Suprapubic skin (tissue), 3 donors: ENCODE results near the gene LRRIQ1.

Experiments
- EP300 ChIP-seq: sonication (generic); formaldehyde crosslinking; IDR thresholded peaks from one replicate; pipeline ENCODE4 v1.6.1; 2017; ENCODE audit warnings: antibody characterized with exemption
- TF ChIP-seq, protein P1 (sequence below), 2 donors: fragments of 200-600 bp in 1 of 2; fragments of 450-650 bp in 1 of 2; sonication (generic) in 1 of 2; IDR thresholded peaks; one replicate each; pipeline ENCODE4 v1.5.1; 2016 to 2019; ENCODE audit warnings: antibody characterized with exemption in 2 of 2, mild to moderate bottlenecking in 1 of 2, moderate library complexity in 1 of 2

DNA sequence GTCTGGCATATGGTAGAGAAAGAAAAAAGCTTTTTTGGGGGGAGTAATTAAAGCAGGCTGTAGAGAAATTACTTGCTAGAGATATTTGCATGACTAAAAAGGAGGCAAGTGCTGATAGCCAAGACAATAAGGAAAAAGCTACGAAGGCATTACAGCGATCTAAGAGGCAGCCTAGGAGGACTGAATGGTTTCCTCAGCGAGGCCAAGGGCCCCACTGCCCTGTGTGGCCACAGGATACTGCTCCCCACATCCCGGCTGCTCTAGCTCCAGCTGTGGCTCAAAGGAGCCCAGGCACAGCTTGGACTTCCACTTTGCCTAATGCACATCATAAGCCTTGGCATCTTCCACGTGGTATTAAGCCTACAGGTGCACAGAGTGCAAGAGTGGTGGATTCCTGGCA lies 53.6 kb downstream of the LRRIQ1 start:
- TF ChIP-seq EP300: no peak
- TF ChIP-seq, protein P1, sequence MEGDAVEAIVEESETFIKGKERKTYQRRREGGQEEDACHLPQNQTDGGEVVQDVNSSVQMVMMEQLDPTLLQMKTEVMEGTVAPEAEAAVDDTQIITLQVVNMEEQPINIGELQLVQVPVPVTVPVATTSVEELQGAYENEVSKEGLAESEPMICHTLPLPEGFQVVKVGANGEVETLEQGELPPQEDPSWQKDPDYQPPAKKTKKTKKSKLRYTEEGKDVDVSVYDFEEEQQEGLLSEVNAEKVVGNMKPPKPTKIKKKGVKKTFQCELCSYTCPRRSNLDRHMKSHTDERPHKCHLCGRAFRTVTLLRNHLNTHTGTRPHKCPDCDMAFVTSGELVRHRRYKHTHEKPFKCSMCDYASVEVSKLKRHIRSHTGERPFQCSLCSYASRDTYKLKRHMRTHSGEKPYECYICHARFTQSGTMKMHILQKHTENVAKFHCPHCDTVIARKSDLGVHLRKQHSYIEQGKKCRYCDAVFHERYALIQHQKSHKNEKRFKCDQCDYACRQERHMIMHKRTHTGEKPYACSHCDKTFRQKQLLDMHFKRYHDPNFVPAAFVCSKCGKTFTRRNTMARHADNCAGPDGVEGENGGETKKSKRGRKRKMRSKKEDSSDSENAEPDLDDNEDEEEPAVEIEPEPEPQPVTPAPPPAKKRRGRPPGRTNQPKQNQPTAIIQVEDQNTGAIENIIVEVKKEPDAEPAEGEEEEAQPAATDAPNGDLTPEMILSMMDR (IDR thresholded peaks at IDR 0.05): no peak
